Measurements from ENCODE around the gene CD101.

GRCh38 chr1:116988248-116988647 is 13.3 kb upstream of the CD101 start:
- TF ChIP-seq YY1 (IDR thresholded peaks at IDR 0.05; ENCODE audit: insufficient read depth, insufficient read length): no peak
- TF ChIP-seq SUZ12 (IDR thresholded peaks at IDR 0.05; ENCODE audit: extremely low read depth, insufficient read depth, insufficient read length): no peak
- no peak for TF ChIP-seq ZNF274 (IDR thresholded peaks at IDR 0.05; ENCODE audit: low read depth, low read length)
